ACHN (cell line): Measurements from ENCODE around the gene CADM4.

ENCODE experiments used
- DNase-seq: peaks from one replicate; pipeline ENCODE4 v3.0.0-alpha.2; 2015
- in situ Hi-C: cut with HindIII; loops from 2 replicates; pipeline ENCODE4 v1.10.0; 2017; ENCODE audit warnings: low sequenced_read_pairs, low pct_ligation_motif_present, low pct_unique_long_range_greater_than_20kb

CADM4 gene

GRCh38 chr19:43574424-43575155 is 65.1 kb downstream of the CADM4 start:
- peak; percentile 86 for DNase-seq
- in situ Hi-C loops = no loop called here
